ENCODE results near the gene MRLN. TPM values are rescaled to one million over a fixed set of nuclear protein-coding genes. Genes with fewer than 3 reads are reported as not detected.
"Not testable (repeated sequence)": the region's sequence is repeated elsewhere in the genome, so short reads cannot be mapped to it uniquely, and the experiment has no call there.

Gene MRLN
- total and polyA plus RNA-seq, 2 donors (not counting 1 experiment from before 2014, with no cell fraction given) = not detected

DNA sequence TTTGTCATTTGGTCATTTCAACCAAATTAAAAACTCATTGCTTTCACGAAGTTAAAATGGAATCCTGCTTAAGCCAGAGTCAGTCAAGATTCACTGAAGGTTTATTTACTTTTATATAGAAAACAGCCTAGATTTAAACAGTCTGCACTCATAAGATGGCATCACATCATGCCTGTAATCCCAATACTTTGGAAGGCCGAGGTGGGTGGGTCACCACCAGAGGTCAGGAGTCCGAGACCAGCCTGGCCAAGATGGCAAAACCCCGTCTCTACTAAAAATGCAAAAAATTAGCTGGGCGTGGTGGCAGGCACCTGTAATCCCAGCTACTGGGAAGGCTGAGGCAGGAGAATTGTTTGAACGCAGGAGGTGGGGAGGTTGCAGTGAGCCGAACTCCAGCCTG is 33.8 kb upstream of the MRLN start:
- not testable (repeated sequence) for H3K27me3 ChIP-seq (ENCODE audit: control insufficient read depth, insufficient read depth, low read length); DNase-seq (ENCODE audit: low read depth in 2 of 2); H4K20me1 ChIP-seq (ENCODE audit: control insufficient read depth, extremely low read depth, insufficient read depth, low read length); H3K9ac ChIP-seq (ENCODE audit: insufficient read depth, low read length); H3K79me2 ChIP-seq (ENCODE audit: control insufficient read depth, insufficient read depth, low read length); H3K4me2 ChIP-seq (ENCODE audit: extremely low read depth, insufficient read depth, low read length); H2AFZ ChIP-seq (ENCODE audit: low read length); H3K9me3 ChIP-seq (ENCODE audit: control insufficient read depth, insufficient read depth, low read depth, low read length); H3K4me3 ChIP-seq (replicated peaks in 1 of 4; ENCODE audit: control extremely low read depth in 1 of 4, insufficient read depth in 1 of 4, low read depth in 3 of 4, low read length in 4 of 4); H3K36me3 ChIP-seq (ENCODE audit: control insufficient read depth, insufficient read depth, low read length); H3K27ac ChIP-seq (ENCODE audit: insufficient read depth, low read length); H3K4me1 ChIP-seq (ENCODE audit: control insufficient read depth, extremely low read depth, insufficient read depth, low read length)

DNA sequence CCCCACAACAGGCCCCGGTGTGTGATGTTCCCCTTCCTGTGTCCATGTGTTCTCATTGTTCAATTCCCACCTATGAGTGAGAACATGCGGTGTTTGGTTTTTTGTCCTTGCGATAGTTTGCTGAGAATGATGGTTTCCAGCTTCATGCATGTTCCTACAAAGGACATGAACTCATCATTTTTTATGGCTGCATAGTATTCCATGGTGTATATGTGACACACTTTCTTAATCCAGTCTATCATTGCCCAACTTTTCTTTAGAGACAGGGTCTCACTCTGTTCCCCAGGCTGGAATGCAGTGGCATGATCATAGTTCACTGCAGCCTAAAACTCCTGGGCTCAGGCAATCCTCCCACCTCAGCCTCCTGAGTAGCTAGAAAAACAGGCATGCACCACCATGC is 32.2 kb upstream of the MRLN start:
- not testable (repeated sequence) for H3K79me2 ChIP-seq (ENCODE audit: control insufficient read depth, insufficient read depth, low read length); H3K9me3 ChIP-seq (ENCODE audit: control insufficient read depth, insufficient read depth, low read depth, low read length); H2AFZ ChIP-seq (ENCODE audit: low read length); H3K9ac ChIP-seq (ENCODE audit: insufficient read depth, low read length); DNase-seq (ENCODE audit: low read depth in 2 of 2); H3K36me3 ChIP-seq (ENCODE audit: control insufficient read depth, insufficient read depth, low read length); H3K27me3 ChIP-seq (ENCODE audit: control insufficient read depth, insufficient read depth, low read length); H3K27ac ChIP-seq (ENCODE audit: insufficient read depth, low read length); H3K4me1 ChIP-seq (ENCODE audit: control insufficient read depth, extremely low read depth, insufficient read depth, low read length); H4K20me1 ChIP-seq (ENCODE audit: control insufficient read depth, extremely low read depth, insufficient read depth, low read length); H3K4me3 ChIP-seq (replicated peaks in 1 of 4; ENCODE audit: control extremely low read depth in 1 of 4, insufficient read depth in 1 of 4, low read depth in 3 of 4, low read length in 4 of 4); H3K4me2 ChIP-seq (ENCODE audit: extremely low read depth, insufficient read depth, low read length)

- no peak for TF ChIP-seq EZH2 (IDR thresholded peaks at IDR 0.05; ENCODE audit: low read length, missing control alignments)
- TF ChIP-seq, protein P1, sequence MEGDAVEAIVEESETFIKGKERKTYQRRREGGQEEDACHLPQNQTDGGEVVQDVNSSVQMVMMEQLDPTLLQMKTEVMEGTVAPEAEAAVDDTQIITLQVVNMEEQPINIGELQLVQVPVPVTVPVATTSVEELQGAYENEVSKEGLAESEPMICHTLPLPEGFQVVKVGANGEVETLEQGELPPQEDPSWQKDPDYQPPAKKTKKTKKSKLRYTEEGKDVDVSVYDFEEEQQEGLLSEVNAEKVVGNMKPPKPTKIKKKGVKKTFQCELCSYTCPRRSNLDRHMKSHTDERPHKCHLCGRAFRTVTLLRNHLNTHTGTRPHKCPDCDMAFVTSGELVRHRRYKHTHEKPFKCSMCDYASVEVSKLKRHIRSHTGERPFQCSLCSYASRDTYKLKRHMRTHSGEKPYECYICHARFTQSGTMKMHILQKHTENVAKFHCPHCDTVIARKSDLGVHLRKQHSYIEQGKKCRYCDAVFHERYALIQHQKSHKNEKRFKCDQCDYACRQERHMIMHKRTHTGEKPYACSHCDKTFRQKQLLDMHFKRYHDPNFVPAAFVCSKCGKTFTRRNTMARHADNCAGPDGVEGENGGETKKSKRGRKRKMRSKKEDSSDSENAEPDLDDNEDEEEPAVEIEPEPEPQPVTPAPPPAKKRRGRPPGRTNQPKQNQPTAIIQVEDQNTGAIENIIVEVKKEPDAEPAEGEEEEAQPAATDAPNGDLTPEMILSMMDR (conservative IDR thresholded peaks at IDR 0.05 in 1 of 2, IDR thresholded peaks at IDR 0.05 in 1 of 2; ENCODE audit: low read depth in 1 of 2, low read length in 2 of 2) = no peak
- Histone ChIP-seq H3K9me3 (ENCODE audit: control insufficient read depth, insufficient read depth, low read depth, low read length) (no peaks in the 10 kb centered on the region), H3K27ac (ENCODE audit: insufficient read depth, low read length) (no peak overlapping the region)
Measured at GRCh38 chr10:59781511-59781910, 28.3 kb upstream of the MRLN start.

DNA sequence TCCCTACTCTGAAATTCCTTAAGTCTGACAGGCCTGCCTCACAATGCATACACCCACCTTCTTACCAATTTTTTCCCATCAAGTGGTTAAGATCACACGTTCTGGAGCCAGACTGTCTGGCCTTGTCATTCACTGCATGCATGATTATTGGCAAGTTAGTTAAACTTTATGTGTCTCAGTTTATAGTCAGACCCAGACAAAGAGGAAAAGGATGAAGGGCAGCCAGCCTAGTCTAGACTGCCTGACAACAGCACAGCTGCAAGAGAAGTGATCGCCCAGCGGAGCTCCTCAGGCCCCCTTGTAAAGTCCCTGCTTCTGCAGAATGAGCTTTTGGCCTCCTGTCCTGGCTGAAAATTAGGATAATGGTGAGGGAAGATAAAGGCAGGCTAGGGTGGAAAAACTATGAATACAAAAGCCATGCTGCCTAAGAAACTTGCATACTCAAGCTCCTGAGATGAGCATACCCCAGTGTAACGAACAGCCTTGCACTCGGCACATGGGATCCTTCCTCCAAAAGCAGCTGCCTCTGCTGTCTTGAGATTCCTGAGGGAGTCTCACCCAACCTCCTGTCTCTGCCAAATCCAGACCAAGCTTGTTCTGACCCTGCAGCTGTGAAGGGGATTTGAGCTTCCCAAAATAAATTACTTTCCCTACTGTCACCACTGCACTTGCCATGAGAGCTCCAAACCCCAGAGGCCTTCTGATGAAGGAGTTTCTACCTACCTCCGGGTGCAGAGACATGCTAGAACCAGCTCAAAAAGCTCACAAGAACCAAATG is 26.7 kb upstream of the MRLN start:
- TF ChIP-seq, protein P1 (conservative IDR thresholded peaks at IDR 0.05 in 1 of 2, IDR thresholded peaks at IDR 0.05 in 1 of 2; ENCODE audit: low read depth in 1 of 2, low read length in 2 of 2) = no peak
- no peak for TF ChIP-seq EZH2 (IDR thresholded peaks at IDR 0.05; ENCODE audit: low read length, missing control alignments)
- no peaks in the 10 kb centered on the region for H3K4me1 ChIP-seq (ENCODE audit: control insufficient read depth, extremely low read depth, insufficient read depth, low read length)
- H2AFZ ChIP-seq (ENCODE audit: low read length) = no peak overlapping the region
- H3K36me3 ChIP-seq (ENCODE audit: control insufficient read depth, insufficient read depth, low read length) = no peaks in the 10 kb centered on the region
- no peaks in the 10 kb centered on the region for H4K20me1 ChIP-seq (ENCODE audit: control insufficient read depth, extremely low read depth, insufficient read depth, low read length)
- no peak overlapping the region for H3K4me3 ChIP-seq (replicated peaks in 1 of 4; ENCODE audit: control extremely low read depth in 1 of 4, insufficient read depth in 1 of 4, low read depth in 3 of 4, low read length in 4 of 4)
- H3K79me2 ChIP-seq (ENCODE audit: control insufficient read depth, insufficient read depth, low read length) = no peaks in the 10 kb centered on the region
- no peaks in the 10 kb centered on the region for H3K27me3 ChIP-seq (ENCODE audit: control insufficient read depth, insufficient read depth, low read length)
- no peaks in the 10 kb centered on the region for H3K9me3 ChIP-seq (ENCODE audit: control insufficient read depth, insufficient read depth, low read depth, low read length)
- DNase-seq (ENCODE audit: low read depth in 2 of 2) = peak in 1 of 2 donors; percentile 85
- H3K27ac ChIP-seq (ENCODE audit: insufficient read depth, low read length) = no peak overlapping the region
- H3K4me2 ChIP-seq (ENCODE audit: extremely low read depth, insufficient read depth, low read length) = no peak overlapping the region
- H3K9ac ChIP-seq (ENCODE audit: insufficient read depth, low read length) = no peak overlapping the region

More at GRCh38 chr10:59781511-59781910, 28.3 kb upstream of the MRLN start:
- no peak for DNase-seq (ENCODE audit: low read depth in 2 of 2)
- no peaks in the 10 kb centered on the region for H3K79me2 ChIP-seq (ENCODE audit: control insufficient read depth, insufficient read depth, low read length)
- H4K20me1 ChIP-seq (ENCODE audit: control insufficient read depth, extremely low read depth, insufficient read depth, low read length) = no peaks in the 10 kb centered on the region
- H3K27me3 ChIP-seq (ENCODE audit: control insufficient read depth, insufficient read depth, low read length) = no peaks in the 10 kb centered on the region
- H3K4me1 ChIP-seq (ENCODE audit: control insufficient read depth, extremely low read depth, insufficient read depth, low read length) = no peaks in the 10 kb centered on the region
- no peak overlapping the region for H2AFZ ChIP-seq (ENCODE audit: low read length)
- no peak overlapping the region for H3K9ac ChIP-seq (ENCODE audit: insufficient read depth, low read length)
- H3K4me2 ChIP-seq (ENCODE audit: extremely low read depth, insufficient read depth, low read length) = no peak overlapping the region
- no peaks in the 10 kb centered on the region for H3K36me3 ChIP-seq (ENCODE audit: control insufficient read depth, insufficient read depth, low read length)
- H3K4me3 ChIP-seq (replicated peaks in 1 of 4; ENCODE audit: control extremely low read depth in 1 of 4, insufficient read depth in 1 of 4, low read depth in 3 of 4, low read length in 4 of 4) = no peak overlapping the region

Data from fibroblast of lung (primary cell).